ENCODE data around the gene TBC1D17. TPM values are rescaled to one million over a fixed set of nuclear protein-coding genes. Genes with fewer than 3 reads are reported as not detected.

Gene TBC1D17
- total RNA-seq, 2 experiments from 2014 or later, result 26.3 to 27.4 TPM

GRCh38 chr19:49871349-49871985 lies 6.0 kb upstream of the TBC1D17 start:
- ChIA-PET CTCF (no interaction called here), POLR2A (no interaction called here)

DNA sequence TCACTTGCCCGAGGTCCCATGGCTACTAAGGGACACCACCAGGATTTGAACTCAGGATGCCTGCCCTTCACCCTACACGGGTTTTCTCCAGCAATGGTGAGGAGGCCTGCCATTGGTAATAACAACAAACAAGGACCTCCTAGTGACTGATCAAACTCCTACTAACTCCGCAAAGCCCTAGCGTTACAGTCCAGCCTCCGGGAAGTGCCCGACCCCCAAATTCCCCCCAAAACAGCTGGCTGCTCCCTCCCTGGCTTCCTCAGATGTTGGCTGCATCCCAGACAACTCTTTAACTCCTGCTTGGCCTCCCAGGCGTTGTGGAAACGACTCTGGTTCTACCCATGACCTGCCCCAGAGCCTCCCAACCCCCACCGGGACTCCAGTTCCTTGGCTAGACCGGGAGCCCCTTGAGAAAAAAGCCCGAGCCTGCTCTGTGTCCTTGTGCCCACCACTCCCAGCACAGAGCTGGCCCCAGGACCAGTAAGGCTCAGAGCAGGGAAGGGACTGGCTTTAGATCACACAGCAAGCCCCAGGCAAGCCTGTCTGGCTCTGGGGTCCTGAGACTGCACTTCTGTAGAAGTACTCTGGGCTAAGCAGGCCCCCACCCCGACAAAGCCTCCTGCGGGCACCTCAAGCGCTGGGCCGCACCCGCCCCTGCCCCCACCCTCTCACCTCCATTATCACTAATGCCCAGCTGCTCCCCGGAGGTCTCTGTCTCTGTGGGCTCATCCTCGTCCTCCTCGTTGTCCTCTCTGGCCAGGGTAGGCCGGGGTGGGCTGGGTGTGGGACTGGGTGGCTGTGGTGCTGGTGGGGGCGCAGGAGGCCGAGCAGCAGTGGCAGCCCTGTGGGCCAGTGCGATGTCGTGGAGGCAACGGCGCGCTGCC lies 5.0 kb upstream of the TBC1D17 start:
- POLR2A ChIA-PET, result no interaction called here
- CTCF ChIA-PET, result interaction anchor here (0.9 kb wide), 1 partner anchor 18 kb away, joined by 3 read pairs; no protein-coding TSS in a partner anchor

DNA sequence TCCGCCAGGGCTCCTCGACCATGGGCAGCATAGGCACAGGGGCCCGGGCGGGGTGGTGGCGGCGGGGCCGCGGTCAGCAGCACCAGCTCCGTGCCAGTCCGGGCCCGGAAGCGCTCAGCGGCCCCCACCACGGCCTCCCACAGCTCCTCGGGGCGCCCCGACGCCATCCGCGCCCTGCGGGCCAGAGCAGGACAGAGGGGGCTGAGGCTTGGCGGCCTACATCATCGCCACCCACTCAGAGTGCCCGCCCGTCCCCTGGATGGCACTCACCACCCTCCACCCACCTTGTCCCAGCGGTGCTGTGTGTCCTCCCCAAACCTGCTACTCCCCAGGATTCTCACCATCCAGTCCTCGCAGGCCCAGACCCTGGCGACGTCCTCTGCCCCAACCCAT lies 4.4 kb upstream of the TBC1D17 start:
- ChIA-PET CTCF (interaction anchor here (0.9 kb wide), 1 partner anchor 17 kb away, joined by 3 read pairs; no protein-coding TSS in a partner anchor), POLR2A (no interaction called here)

GRCh38 chr19:49873834-49874233 lies 3.7 kb upstream of the TBC1D17 start:
- ChIA-PET CTCF (no interaction called here), POLR2A (no interaction called here)

GRCh38 chr19:49874503-49875157 lies 2.9 kb upstream of the TBC1D17 start:
- ChIA-PET CTCF (interaction anchor here (0.9 kb wide), 1 partner anchor 12 kb away, joined by 3 read pairs; no protein-coding TSS in a partner anchor), POLR2A (no interaction called here)

DNA sequence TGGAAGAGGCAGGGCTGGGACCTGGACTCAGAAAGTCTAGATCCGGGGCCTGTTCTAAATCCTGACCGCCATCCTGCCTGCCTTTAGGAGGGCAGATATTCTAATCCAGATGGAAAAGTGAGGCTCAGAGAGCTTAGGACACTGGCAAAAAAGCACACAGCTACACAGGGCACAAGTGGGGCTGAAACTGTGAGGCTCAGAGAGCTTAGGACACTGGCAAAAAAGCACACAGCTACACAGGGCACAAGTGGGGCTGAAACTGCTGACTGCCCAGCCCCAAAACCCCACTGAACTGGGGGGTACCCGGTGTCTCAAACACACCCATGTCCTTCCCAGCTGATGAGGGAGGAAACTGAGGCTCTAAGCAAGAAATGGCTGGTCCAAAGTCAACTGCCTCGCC lies 2.3 kb upstream of the TBC1D17 start:
- CTCF ChIA-PET, result interaction anchor here (0.9 to 2.5 kb wide), 2 partner anchors 13 to 15 kb away, joined by 3 to 11 read pairs; no protein-coding TSS in a partner anchor
- POLR2A ChIA-PET, result no interaction called here

- ChIA-PET POLR2A (interaction anchor here (0.5 to 0.7 kb wide), 2 partner anchors 9 to 1408 kb away, joined by 3 read pairs; no protein-coding TSS in a partner anchor), CTCF (interaction anchor here (2.5 kb wide), 1 partner anchor 14 kb away, joined by 11 read pairs; no protein-coding TSS in a partner anchor)
Observed at GRCh38 chr19:49875857-49876421, 1.6 kb upstream of the TBC1D17 start.

DNA sequence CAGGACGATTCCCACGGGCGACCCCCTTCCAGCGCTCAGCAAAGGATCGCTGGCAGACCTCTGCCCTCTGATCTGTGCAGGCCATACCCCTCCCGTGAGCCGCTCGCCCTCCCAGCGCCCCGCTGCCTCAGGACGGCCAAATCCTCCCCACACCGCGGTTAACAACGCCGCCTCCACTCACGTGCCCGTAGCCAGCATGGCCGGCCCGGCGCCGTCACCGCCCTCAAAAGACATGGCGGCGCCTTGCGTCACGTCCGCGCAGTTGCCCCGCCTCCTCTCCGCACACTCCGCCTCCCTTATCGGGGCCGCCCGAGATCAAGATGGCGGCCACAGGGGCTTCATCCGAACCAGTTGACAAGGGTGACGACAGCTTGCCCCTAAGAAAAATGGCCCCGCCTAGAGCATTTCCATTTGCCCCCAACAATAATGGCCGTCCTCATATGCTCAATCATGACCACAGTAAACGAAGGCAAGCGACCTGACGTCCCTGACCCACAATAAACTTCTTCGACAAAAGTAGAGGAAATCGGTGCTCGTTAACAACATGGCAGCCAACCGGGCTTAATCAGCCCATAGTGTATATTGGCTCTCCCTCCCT lies 981 bp upstream of the TBC1D17 start:
- ChIA-PET POLR2A (interaction anchor here (0.5 to 1.0 kb wide), 4 partner anchors 10 to 1408 kb away, joined by 3 read pairs; partner anchors contain the start of gene PRMT1), CTCF (interaction anchor here (2.5 kb wide), 1 partner anchor 14 kb away, joined by 11 read pairs; no protein-coding TSS in a partner anchor)

DNA sequence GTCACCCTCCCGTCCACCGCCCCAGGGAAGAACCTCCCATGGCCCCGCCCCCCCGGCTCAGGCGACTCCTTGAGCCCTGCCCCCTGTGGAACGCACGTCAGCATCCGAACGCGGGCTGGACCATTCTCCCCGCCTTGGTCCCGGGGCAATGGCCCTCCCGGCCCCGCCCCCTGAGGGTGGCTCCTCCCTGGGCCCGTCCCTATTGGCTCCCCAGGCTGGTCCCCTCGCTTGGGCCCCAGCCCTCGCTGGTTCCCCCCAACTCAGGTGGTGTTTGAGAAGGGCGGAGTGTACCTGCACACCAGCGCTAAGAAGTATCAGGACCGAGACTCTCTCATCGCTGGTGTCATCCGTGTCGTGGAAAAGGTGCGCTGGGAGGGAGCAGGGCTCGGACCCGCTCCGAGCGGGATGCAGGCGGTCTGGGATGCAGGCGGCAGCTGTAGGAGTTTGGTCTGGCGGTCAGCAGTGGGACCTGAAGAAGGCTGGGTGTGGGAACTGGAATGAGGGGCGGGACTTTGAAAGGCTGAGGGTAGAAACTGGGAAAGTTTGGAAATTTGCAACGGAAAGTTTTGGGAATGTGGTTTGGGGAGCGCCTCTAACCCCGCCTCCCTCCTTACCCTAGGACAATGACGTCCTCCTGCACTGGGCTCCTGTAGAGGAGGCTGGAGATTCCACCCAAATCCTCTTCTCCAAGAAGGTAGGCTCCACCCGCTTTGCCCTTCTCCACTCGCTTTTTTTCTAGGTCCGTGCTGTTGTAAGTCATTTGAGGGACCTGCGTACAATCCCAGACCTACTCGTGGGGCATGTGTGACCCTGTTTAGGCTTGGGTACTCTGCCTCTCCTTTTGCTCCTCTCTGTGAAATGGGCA lies 609 bp downstream of the TBC1D17 start:
- ChIA-PET CTCF (no interaction called here), POLR2A (interaction anchor here (0.8 kb wide), 1 partner anchor 51 kb away, joined by 8 read pairs; the partner anchor contains the start of genes ATF5 and NUP62)

- ChIA-PET POLR2A (no interaction called here), CTCF (no interaction called here)
Observed at GRCh38 chr19:49878744-49879070, 1.2 kb downstream of the TBC1D17 start.

- CTCF ChIA-PET, result interaction anchor here (0.7 kb wide), 1 partner anchor 11 kb away, joined by 3 read pairs; no protein-coding TSS in a partner anchor
- POLR2A ChIA-PET, result no interaction called here
Observed at GRCh38 chr19:49879243-49879963, 1.9 kb downstream of the TBC1D17 start.

DNA sequence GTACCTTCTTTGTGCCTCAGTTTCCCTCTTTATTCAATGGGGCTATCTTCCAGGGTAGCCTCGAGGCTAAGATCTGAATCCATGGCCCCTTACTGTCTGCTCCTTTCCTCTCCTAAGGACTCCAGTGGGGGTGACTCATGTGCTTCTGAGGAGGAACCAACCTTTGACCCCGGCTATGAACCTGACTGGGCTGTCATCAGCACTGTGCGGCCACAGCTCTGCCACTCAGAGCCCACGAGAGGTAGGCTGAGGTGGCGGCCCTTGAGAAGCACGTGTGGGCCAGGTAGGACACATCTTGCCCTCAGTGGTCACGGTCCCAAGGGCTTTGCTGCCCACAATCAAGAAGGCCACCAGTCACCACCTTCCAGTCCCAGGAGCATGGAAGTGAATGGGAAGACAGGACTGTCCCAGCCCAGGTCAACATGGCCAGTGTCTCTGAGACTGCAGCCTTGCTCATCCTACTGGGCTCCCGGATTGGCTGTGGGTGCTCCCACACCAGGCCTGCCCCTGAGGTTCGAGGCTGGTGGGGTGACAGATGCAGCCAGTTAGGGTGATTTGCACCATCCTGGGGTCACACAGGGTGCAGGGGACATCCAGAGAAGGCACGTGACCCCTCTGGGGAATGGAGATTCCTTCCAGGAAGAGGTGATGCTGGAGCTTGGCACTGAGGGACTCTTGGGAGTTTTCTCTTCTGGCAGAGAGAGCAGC lies 2.8 kb downstream of the TBC1D17 start:
- ChIA-PET CTCF (interaction anchor here (0.7 kb wide), 1 partner anchor 10 kb away, joined by 3 read pairs; no protein-coding TSS in a partner anchor), POLR2A (no interaction called here)

GRCh38 chr19:49881186-49881585 lies 3.7 kb downstream of the TBC1D17 start:
- CTCF ChIA-PET, result interaction anchor here (1.1 kb wide), 1 partner anchor 9 kb away, joined by 4 read pairs; no protein-coding TSS in a partner anchor
- POLR2A ChIA-PET, result interaction anchor here (0.9 kb wide), 1 partner anchor 13 kb away, joined by 5 read pairs; no protein-coding TSS in a partner anchor

DNA sequence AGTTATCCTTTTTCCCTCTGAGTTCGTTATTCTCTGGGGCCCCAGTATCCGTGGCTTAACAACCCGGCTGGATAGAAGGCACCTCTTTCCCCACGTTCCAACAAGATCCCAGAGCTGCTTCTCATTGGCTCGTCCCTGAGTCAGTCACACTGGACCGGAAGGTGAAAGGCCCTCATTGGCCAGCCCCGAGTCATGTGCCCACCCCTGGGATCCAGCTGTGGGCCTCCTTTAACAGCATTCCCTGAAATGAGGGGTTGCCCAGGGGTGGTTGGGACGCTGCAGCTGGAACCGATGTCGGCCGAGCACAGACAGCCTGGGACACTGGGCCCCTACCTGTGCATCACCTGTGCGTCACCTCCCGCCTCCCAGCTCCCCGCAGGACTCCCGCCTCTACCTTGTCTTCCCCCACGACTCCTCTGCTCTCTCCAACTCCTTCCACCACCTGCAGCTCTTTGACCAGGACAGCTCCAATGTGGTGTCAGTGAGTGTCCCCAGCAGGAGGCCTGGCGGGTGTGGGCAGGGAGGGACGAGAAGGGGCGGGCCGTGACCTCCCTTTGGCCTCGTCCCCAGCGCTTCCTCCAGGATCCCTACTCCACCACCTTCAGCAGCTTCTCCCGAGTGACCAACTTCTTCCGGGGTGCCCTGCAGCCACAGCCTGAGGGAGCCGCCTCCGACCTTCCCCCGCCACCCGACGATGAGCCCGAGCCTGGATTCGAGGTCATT lies 4.3 kb downstream of the TBC1D17 start:
- ChIA-PET POLR2A (interaction anchor here (0.9 kb wide), 1 partner anchor 12 kb away, joined by 5 read pairs; no protein-coding TSS in a partner anchor), CTCF (interaction anchor here (1.1 kb wide), 1 partner anchor 8 kb away, joined by 4 read pairs; no protein-coding TSS in a partner anchor)

DNA sequence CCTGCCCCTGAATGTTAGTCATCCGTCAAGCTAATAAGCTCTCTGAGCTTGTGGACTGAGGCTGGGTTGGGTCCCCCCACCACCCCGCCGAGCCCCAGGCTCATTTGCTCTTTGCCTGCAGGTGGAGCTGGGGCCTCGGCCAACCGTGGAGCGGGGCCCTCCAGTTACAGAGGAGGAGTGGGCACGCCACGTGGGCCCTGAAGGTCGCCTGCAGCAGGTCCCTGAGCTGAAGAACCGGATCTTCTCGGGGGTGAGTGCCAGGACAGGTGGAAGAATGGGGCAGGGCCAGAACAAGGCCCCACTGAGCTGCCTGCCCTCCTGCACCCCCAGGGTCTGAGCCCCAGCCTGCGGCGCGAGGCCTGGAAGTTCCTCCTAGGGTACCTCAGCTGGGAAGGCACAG lies 5.1 kb downstream of the TBC1D17 start:
- CTCF ChIA-PET, result no interaction called here
- POLR2A ChIA-PET, result no interaction called here

DNA sequence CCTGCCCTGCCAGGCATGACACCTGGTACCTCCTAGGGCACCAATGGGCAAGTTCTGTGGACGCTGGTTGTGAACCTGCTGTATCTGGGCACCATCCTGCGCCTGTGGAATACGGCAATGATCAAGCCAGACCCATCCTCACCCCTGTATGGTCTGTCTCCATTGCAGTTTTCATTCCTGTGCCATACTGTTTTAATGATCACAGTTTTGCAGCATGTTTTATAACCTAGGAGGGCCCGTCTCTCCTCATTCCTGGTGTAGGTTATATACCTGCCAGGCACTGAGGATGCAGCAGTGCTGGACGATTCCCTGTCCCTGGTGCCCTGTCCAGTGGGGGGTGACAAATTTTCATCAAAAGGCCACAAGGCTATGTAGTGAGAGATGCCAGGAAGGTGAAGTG lies 5.6 kb downstream of the TBC1D17 start:
- ChIA-PET POLR2A (no interaction called here), CTCF (no interaction called here)
